ENCODE measurements around the gene DRGX.

DRGX gene

GRCh38 chr10:49381111-49381900 is 14.6 kb downstream of the DRGX start:
- H3K4me3 ChIP-seq (ENCODE audit: low read length): no peak overlapping the region
- TF ChIP-seq ZNF274 (IDR thresholded peaks at IDR 0.05; ENCODE audit: low read depth, low read length): no peak

- no peak overlapping the region for H3K4me3 ChIP-seq (ENCODE audit: low read length)
- TF ChIP-seq ZNF274 (IDR thresholded peaks at IDR 0.05; ENCODE audit: low read depth, low read length): no peak
Observed at GRCh38 chr10:49379596-49380410, 16.1 kb downstream of the DRGX start.

GRCh38 chr10:49377256-49377655 is 18.6 kb downstream of the DRGX start:
- no peak for TF ChIP-seq ZNF274 (IDR thresholded peaks at IDR 0.05; ENCODE audit: low read depth, low read length)
- no peak overlapping the region for H3K4me3 ChIP-seq (ENCODE audit: low read length)

GRCh38 chr10:49375611-49376010 is 20.3 kb downstream of the DRGX start:
- TF ChIP-seq ZNF274 (IDR thresholded peaks at IDR 0.05; ENCODE audit: low read depth, low read length): no peak
- H3K4me3 ChIP-seq (ENCODE audit: low read length): no peak overlapping the region

- no peak overlapping the region for H3K4me3 ChIP-seq (ENCODE audit: low read length)
- TF ChIP-seq ZNF274 (IDR thresholded peaks at IDR 0.05; ENCODE audit: low read depth, low read length): no peak
Observed at GRCh38 chr10:49374740-49375139, 21.1 kb downstream of the DRGX start.

GRCh38 chr10:49373361-49373760 is 22.5 kb downstream of the DRGX start:
- no peak overlapping the region for H3K4me3 ChIP-seq (ENCODE audit: low read length)
- no peak for TF ChIP-seq ZNF274 (IDR thresholded peaks at IDR 0.05; ENCODE audit: low read depth, low read length)

GRCh38 chr10:49371967-49372366 is 23.9 kb downstream of the DRGX start:
- no peak for TF ChIP-seq ZNF274 (IDR thresholded peaks at IDR 0.05; ENCODE audit: low read depth, low read length)
- H3K4me3 ChIP-seq (ENCODE audit: low read length): no peak overlapping the region

- no peak overlapping the region for H3K4me3 ChIP-seq (ENCODE audit: low read length)
- no peak for TF ChIP-seq ZNF274 (IDR thresholded peaks at IDR 0.05; ENCODE audit: low read depth, low read length)
Observed at GRCh38 chr10:49370326-49371100, 25.4 kb downstream of the DRGX start.

GRCh38 chr10:49369216-49370162 is 26.4 kb downstream of the DRGX start:
- no peak overlapping the region for H3K4me3 ChIP-seq (ENCODE audit: low read length)
- no peak for TF ChIP-seq ZNF274 (IDR thresholded peaks at IDR 0.05; ENCODE audit: low read depth, low read length)

GRCh38 chr10:49368256-49368655 is 27.6 kb downstream of the DRGX start:
- H3K4me3 ChIP-seq (ENCODE audit: low read length): no peak overlapping the region
- no peak for TF ChIP-seq ZNF274 (IDR thresholded peaks at IDR 0.05; ENCODE audit: low read depth, low read length)

- no peak overlapping the region for H3K4me3 ChIP-seq (ENCODE audit: low read length)
- TF ChIP-seq ZNF274 (IDR thresholded peaks at IDR 0.05; ENCODE audit: low read depth, low read length): no peak
Observed at GRCh38 chr10:49367600-49367999, 28.3 kb downstream of the DRGX start.

- H3K4me3 ChIP-seq (ENCODE audit: low read length): no peak overlapping the region
- no peak for TF ChIP-seq ZNF274 (IDR thresholded peaks at IDR 0.05; ENCODE audit: low read depth, low read length)
Observed at GRCh38 chr10:49366460-49366859, 29.4 kb downstream of the DRGX start.

- no peak overlapping the region for H3K4me3 ChIP-seq (ENCODE audit: low read length)
- no peak for TF ChIP-seq ZNF274 (IDR thresholded peaks at IDR 0.05; ENCODE audit: low read depth, low read length)
Observed at GRCh38 chr10:49365675-49366415, 30.0 kb downstream of the DRGX start.

Measured in GM08714 (cell line).